Activated CD8-positive, alpha-beta T cell treated with anti-CD3 and anti-CD28 coated beads for 36 hours (primary cell): ENCODE measurements around the gene KNTC1. TPM values are rescaled to one million over a fixed set of nuclear protein-coding genes. Genes with fewer than 3 reads are reported as not detected.
"Not testable (repeated sequence)": the region's sequence is repeated elsewhere in the genome, so short reads cannot be mapped to it uniquely, and the experiment has no call there.

ENCODE experiments used
- ATAC-seq: fragments of 200-7000 bp; cut with Tn5 transposase; one replicate; pipeline ENCODE4 v1.10.0; 2021; ENCODE audit warnings: mild to moderate bottlenecking, moderate library complexity
- CTCF ChIA-PET: fragments of 350-600 bp; sonication (Branson Sonifier 250); formaldehyde crosslinking; loops from one replicate; lab custom pipeline; 2021; ENCODE audit warnings: antibody characterized with exemption; lab: Charles Lee
- POLR2A ChIA-PET: fragments of 350-600 bp; sonication (Branson Sonifier 250); formaldehyde crosslinking; loops from one replicate; lab custom pipeline; 2021; ENCODE audit warnings: antibody characterized with exemption; lab: Charles Lee
- DNase-seq: peaks from one replicate; pipeline ENCODE4 v3.0.0-alpha.2; 2020
- H3K27ac Mint-ChIP-seq: one replicate; pipeline ENCODE4 v1.8.0; 2021; ENCODE audit warnings: mild to moderate bottlenecking, mixed read lengths
- H3K27me3 Mint-ChIP-seq: one replicate; pipeline ENCODE4 v1.8.0; 2021; ENCODE audit warnings: mixed read lengths
- H3K36me3 Mint-ChIP-seq: one replicate; pipeline ENCODE4 v1.8.0; 2021; ENCODE audit warnings: low read depth, mixed read lengths
- H3K4me1 Mint-ChIP-seq: one replicate; pipeline ENCODE4 v1.8.0; 2021; ENCODE audit warnings: low read depth, mixed read lengths
- H3K4me3 Mint-ChIP-seq: one replicate; pipeline ENCODE4 v1.8.0; 2021; ENCODE audit warnings: mild to moderate bottlenecking, moderate library complexity, mixed read lengths
- H3K9me3 Mint-ChIP-seq: one replicate; pipeline ENCODE4 v1.8.0; 2021; ENCODE audit warnings: mixed read lengths
- intact Hi-C: fragments of 100-400 bp; cut with micrococcal nuclease; formaldehyde crosslinking; loops from one replicate; pipeline ENCODE4 v1.10.0; 2022
- total RNA-seq, 2 experiments: library from RNA; stranded (reverse); gene quantifications; one replicate each; pipeline ENCODE4 v1.2.3, GENCODE V29; 2021
- TF ChIP-seq, protein P1 (sequence below): fragments of 200-600 bp; IDR thresholded peaks from one replicate; pipeline ENCODE4 v1.8.0; 2022; ENCODE audit warnings: antibody characterized with exemption, mild to moderate bottlenecking

Gene KNTC1
- total RNA-seq, 2 experiments from 2014 or later: 128 to 129 TPM

DNA sequence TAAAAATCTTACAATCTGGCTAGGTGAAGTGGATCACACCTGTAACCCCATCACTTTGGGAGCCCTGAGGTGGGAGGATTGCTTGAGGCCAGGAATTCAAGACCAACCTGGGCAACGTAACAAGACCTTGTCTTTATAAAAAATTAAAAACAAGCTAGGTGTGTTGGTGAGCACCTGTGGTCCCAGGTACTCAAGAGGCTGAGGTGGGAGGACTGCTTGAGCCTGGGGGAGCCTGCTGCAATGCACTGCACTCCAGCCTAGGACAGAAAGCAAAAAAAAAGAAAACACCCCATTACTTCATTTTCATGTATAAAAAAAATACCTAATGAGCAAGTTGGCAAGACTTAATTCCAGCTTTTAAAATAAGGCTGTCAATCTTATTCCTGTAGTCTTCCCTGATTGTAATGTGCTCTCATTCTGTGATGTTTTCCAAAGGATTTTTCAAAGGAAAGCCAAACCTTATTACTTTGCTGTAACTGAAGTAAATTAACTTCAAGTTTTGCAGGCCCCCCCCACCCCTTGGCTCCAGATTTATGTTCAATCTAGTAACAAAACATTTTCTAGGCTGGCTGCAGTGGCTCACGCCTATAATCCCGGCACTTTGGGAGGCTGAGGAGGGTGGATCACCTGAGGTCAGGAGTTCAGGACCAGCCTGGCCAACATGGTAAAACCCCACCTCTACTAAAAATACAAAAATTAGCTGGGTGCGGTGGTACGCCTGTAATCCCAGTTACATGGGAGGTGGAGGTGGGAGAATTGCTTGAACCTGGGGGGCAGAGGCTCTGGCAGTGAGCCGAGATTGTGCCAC lies 23.1 kb upstream of the KNTC1 start:
- Mint-ChIP-seq H3K4me1 (peaks cover 19% of the 10 kb centered on the region), H3K4me3 (no peak overlapping the region), H3K27ac (peak overlapping the region; percentile 52), H3K9me3 (no peaks in the 10 kb centered on the region), H3K27me3 (no peaks in the 10 kb centered on the region), H3K36me3 (peaks cover 57% of the 10 kb centered on the region)
- TF ChIP-seq, protein P1, sequence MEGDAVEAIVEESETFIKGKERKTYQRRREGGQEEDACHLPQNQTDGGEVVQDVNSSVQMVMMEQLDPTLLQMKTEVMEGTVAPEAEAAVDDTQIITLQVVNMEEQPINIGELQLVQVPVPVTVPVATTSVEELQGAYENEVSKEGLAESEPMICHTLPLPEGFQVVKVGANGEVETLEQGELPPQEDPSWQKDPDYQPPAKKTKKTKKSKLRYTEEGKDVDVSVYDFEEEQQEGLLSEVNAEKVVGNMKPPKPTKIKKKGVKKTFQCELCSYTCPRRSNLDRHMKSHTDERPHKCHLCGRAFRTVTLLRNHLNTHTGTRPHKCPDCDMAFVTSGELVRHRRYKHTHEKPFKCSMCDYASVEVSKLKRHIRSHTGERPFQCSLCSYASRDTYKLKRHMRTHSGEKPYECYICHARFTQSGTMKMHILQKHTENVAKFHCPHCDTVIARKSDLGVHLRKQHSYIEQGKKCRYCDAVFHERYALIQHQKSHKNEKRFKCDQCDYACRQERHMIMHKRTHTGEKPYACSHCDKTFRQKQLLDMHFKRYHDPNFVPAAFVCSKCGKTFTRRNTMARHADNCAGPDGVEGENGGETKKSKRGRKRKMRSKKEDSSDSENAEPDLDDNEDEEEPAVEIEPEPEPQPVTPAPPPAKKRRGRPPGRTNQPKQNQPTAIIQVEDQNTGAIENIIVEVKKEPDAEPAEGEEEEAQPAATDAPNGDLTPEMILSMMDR: no peak
- ATAC-seq (no peak), DNase-seq (no peak)
- intact Hi-C loops: no loop called here
- ChIA-PET POLR2A (interaction anchor here (0.7 to 9.1 kb wide), 4 partner anchors 9 to 290 kb away, joined by 3 to 179 read pairs (median 55); partner anchors contain the start of genes KNTC1 and RSRC2), CTCF (interaction anchor here (1.3 kb wide), 2 partner anchors 18 to 33 kb away, joined by 3 to 4 read pairs; no protein-coding TSS in a partner anchor)

DNA sequence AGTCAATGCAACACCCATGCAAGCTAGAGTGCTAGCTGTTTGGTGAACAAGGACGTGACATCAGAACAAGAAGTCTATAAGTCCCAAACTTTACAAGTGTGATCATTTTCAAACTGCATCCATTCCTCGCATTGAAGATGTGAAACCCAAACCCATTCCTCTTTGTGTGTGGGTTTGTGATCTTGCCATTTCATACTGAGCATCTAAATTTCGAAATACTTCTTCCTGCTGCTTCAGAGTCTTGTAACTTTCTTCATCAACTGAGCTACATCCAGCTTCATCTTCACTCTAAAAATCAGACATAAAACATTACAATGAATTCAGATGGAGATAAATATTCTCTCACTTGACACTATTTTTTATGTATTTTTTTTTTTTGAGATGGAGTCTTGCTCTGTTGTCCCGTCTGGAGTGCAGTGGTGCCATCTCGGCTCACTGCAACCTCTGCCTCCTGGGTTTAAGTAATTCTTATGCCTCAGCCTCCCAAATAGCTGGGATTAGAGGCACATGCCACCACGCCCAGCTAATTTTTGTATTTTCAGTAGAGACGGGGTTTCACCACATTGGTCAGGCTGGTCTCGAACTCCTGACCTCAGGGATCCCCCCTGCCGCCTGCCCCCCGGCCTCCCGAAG lies 21.5 kb upstream of the KNTC1 start:
- Mint-ChIP-seq H3K9me3 (no peaks in the 10 kb centered on the region), H3K4me3 (no peak overlapping the region), H3K36me3 (peaks cover 65% of the 10 kb centered on the region), H3K27ac (peak overlapping the region; percentile 6), H3K4me1 (peaks cover 15% of the 10 kb centered on the region), H3K27me3 (no peaks in the 10 kb centered on the region)
- intact Hi-C loops: no loop called here
- CTCF ChIA-PET: interaction anchor here (1.6 kb wide), 1 partner anchor 17 kb away, joined by 3 read pairs; no protein-coding TSS in a partner anchor
- no peak for ATAC-seq
- DNase-seq: no peak
- POLR2A ChIA-PET: interaction anchor here (1.0 to 9.1 kb wide), 4 partner anchors 7 to 32 kb away, joined by 3 to 179 read pairs (median 58); partner anchors contain the start of genes KNTC1 and RSRC2
- TF ChIP-seq, protein P1: no peak

DNA sequence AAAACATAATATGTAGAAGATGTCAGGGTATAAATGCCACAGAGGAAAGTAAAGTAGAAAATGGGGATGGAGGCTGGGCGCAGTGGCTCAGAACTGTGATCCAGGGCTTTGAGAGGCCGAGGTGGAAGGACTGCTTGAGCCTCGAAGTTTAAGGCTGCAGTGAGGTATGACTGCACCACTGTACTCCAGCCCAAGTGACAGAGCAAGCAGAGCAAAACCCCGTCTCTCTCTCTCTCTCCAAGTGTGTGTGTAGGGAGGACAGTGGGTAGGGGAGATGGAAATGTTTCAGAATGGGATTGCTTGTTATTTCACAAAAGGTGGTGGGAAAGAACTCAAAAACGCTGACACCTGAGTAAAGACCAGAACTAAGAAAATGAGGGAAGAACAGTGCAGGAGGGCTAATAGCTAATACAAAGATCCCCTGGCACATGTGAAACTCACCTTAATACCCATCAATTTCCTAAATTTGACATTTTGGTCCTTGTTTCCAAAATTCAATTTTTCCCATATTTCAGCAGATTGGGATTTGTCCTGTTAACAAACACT lies 20.6 kb upstream of the KNTC1 start:
- Mint-ChIP-seq H3K4me3 (no peak overlapping the region), H3K27me3 (no peaks in the 10 kb centered on the region), H3K4me1 (peaks cover 9% of the 10 kb centered on the region), H3K36me3 (peaks cover 62% of the 10 kb centered on the region), H3K27ac (peak overlapping the region; percentile 70), H3K9me3 (no peaks in the 10 kb centered on the region)
- ATAC-seq: no peak
- CTCF ChIA-PET: interaction anchor here (1.6 kb wide), 1 partner anchor 16 kb away, joined by 3 read pairs; no protein-coding TSS in a partner anchor
- DNase-seq: no peak
- intact Hi-C loops: no loop called here
- POLR2A ChIA-PET: interaction anchor here (1.2 to 9.1 kb wide), 4 partner anchors 11 to 21 kb away, joined by 4 to 179 read pairs (median 8); partner anchors contain the start of genes KNTC1 and RSRC2
- TF ChIP-seq, protein P1: no peak

DNA sequence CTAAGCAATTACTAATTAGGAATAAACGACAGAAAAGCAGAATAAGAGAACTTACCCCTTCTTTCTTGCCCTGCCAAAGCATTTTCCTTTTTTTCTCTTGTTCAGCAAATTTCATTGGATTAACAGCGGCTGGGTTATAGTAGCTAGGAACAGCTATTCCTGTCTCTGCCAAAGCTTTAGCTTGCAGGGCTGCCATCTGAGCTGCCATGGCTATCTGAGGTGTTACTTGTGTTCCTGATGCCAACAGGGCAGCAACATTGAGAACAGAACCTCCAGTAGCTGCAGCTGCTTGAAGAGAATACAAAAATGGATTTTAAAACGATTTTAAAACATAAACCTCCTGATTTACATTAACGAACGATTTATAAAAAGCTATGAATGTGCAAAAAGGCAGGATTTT lies 18.9 kb upstream of the KNTC1 start:
- H3K27me3 Mint-ChIP-seq: no peaks in the 10 kb centered on the region
- no peaks in the 10 kb centered on the region for H3K9me3 Mint-ChIP-seq
- DNase-seq (no peak), ATAC-seq (no peak)
- no peak overlapping the region for H3K4me3 Mint-ChIP-seq
- intact Hi-C loops: no loop called here
- H3K27ac Mint-ChIP-seq: no peak overlapping the region
- TF ChIP-seq, protein P1: no peak
- peaks cover 2% of the 10 kb centered on the region for H3K4me1 Mint-ChIP-seq
- ChIA-PET POLR2A (interaction anchor here (0.7 to 2.2 kb wide), 4 partner anchors 12 to 19 kb away, joined by 3 to 14 read pairs (median 6); partner anchors contain the start of genes KNTC1 and RSRC2), CTCF (interaction anchor here (0.6 to 1.7 kb wide), 3 partner anchors 14 to 117 kb away, joined by 3 to 7 read pairs (median 4); no protein-coding TSS in a partner anchor)
- peaks cover 62% of the 10 kb centered on the region for H3K36me3 Mint-ChIP-seq

DNA sequence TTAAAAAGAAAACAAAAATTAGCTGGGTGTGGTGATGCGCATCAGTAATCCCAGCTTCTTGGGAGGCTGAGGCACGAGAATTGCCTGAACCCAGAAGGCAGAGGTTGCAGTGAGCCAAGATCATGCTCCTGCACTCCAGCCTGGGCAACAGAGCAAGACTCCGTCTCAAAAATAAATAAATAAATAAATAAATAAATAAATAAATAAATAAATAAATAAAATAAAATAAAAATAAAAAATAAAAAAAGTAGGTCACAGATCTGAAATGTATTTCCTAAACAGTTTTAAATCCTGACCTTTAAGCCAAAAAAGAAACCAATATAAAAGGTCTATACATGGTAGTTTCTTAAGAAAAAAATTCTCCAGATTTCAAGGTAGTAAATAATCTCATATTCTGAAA lies 14.0 kb upstream of the KNTC1 start:
- not testable (repeated sequence) for H3K4me3 Mint-ChIP-seq

More for the DNA sequence above, 14.0 kb upstream of the KNTC1 start:
- intact Hi-C loops, H3K27me3 Mint-ChIP-seq, ATAC-seq, H3K27ac Mint-ChIP-seq, DNase-seq, H3K9me3 Mint-ChIP-seq: not testable (repeated sequence)
- ChIA-PET CTCF (interaction anchor here (1.2 to 1.4 kb wide), 2 partner anchors 10 to 17 kb away, joined by 4 read pairs; no protein-coding TSS in a partner anchor), POLR2A (interaction anchor here (1.1 to 7.8 kb wide), 4 partner anchors 9 to 17 kb away, joined by 3 to 107 read pairs (median 28); partner anchors contain the start of genes KNTC1, RSRC2 and ZCCHC8)
- Mint-ChIP-seq H3K36me3 (peaks cover 70% of the 10 kb centered on the region), H3K4me1 (peaks cover 23% of the 10 kb centered on the region)
